Bronchial epithelial cell (primary cell): ENCODE data around the gene SLC35D1. TPM values are rescaled to one million over a fixed set of nuclear protein-coding genes. Genes with fewer than 3 reads are reported as not detected.

ENCODE experiments used
- DNase-seq: peaks from one replicate; pipeline ENCODE4 v3.0.0-alpha.2; 2010; ENCODE audit warnings: low read depth
- FAIRE-seq: peaks from 2 replicates; lab custom pipeline; 2011; peaks lifted over from hg19 to GRCh38; lab: Jason Lieb, UNC
- H3K27me3 ChIP-seq: 2 replicates; pipeline ENCODE4 v1.5.1; 2011; ENCODE audit warnings: low read length; ENCODE audit not compliant: control insufficient read depth, insufficient read depth
- H3K36me3 ChIP-seq: 2 replicates; pipeline ENCODE4 v1.5.1; 2011; ENCODE audit warnings: low read length; ENCODE audit not compliant: control insufficient read depth, insufficient read depth
- H3K4me3 ChIP-seq: 2 replicates; pipeline ENCODE4 v1.5.1; 2011; ENCODE audit warnings: mild to moderate bottlenecking, low read depth, low read length, control low read depth
- total RNA-seq: library from RNA; depleted of rRNA; stranded (reverse); fragments of >200 nt; gene quantifications from 2 replicates; pipeline ENCODE4 v1.2.1, GENCODE V29; 2014
- TF ChIP-seq, protein P1 (sequence below): IDR thresholded peaks from 2 replicates; pipeline ENCODE4 v1.5.1; 2011; ENCODE audit warnings: mild to moderate bottlenecking, moderate library complexity, low read length, control low read depth, inconsistent platforms; ENCODE audit not compliant: insufficient read depth, severe bottlenecking

Gene SLC35D1
- total RNA-seq, 1 donor from 2014 or later: 9.5 TPM

GRCh38 chr1:67058761-67059160 lies 4.8 kb upstream of the SLC35D1 start:
- Histone ChIP-seq H3K27me3 (no peaks in the 10 kb centered on the region), H3K36me3 (no peaks in the 10 kb centered on the region), H3K4me3 (no peak overlapping the region)
- no peak for FAIRE-seq
- peak; percentile 73 for DNase-seq
- TF ChIP-seq, protein P1, sequence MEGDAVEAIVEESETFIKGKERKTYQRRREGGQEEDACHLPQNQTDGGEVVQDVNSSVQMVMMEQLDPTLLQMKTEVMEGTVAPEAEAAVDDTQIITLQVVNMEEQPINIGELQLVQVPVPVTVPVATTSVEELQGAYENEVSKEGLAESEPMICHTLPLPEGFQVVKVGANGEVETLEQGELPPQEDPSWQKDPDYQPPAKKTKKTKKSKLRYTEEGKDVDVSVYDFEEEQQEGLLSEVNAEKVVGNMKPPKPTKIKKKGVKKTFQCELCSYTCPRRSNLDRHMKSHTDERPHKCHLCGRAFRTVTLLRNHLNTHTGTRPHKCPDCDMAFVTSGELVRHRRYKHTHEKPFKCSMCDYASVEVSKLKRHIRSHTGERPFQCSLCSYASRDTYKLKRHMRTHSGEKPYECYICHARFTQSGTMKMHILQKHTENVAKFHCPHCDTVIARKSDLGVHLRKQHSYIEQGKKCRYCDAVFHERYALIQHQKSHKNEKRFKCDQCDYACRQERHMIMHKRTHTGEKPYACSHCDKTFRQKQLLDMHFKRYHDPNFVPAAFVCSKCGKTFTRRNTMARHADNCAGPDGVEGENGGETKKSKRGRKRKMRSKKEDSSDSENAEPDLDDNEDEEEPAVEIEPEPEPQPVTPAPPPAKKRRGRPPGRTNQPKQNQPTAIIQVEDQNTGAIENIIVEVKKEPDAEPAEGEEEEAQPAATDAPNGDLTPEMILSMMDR: no peak

GRCh38 chr1:67058242-67058641 lies 4.3 kb upstream of the SLC35D1 start:
- TF ChIP-seq, protein P1: no peak
- FAIRE-seq (no peak), DNase-seq (no peak)
- Histone ChIP-seq H3K4me3 (no peak overlapping the region), H3K36me3 (no peaks in the 10 kb centered on the region), H3K27me3 (no peaks in the 10 kb centered on the region)

GRCh38 chr1:67053535-67053784 lies 488 bp downstream of the SLC35D1 start:
- no peak for DNase-seq
- TF ChIP-seq, protein P1: no peak

DNA sequence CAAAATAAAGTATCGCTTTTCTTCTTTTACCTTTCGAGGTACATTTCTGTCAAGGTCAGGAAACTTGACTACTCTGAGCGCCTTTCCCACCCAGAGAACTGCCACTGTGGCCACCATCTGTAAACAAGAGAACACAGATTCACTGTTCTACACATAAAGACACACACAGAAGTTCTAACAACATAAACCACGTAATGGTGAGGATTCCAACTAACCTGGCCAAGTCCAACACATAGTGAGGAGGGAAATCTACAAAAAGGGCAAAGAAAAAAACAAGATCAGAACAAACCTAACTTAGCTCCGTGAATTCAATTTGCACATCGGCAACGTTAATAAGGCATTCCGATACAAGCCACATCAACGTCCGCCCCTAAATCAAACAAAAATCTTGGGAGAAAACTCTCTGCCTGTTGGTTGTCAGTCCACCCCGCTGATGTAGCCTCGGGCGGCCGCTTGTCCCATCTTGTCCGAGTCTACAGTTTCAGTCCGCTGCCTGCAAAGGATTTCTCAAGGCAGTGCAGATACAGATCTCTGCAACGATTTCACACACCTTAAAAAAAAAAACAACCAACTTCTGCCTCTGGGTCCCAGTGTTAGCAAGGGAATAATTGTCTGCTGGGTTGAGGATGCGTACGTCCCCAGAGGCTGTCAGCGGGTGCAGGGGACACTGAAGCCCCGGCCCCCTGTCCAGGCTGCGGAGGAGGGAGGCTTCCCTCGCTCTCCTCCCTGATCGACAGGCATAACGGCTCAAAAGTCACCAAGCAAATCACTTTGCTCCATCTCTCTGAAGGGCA lies 1.0 kb downstream of the SLC35D1 start:
- peak; percentile 85 for DNase-seq
- no peak for FAIRE-seq
- TF ChIP-seq, protein P1: no peak
- Histone ChIP-seq H3K36me3 (no peaks in the 10 kb centered on the region), H3K4me3 (peak overlapping the region; percentile 70), H3K27me3 (no peaks in the 10 kb centered on the region)

More at GRCh38 chr1:67053535-67053784, 488 bp downstream of the SLC35D1 start:
- Histone ChIP-seq H3K27me3 (no peaks in the 10 kb centered on the region), H3K4me3 (peak overlapping the region; percentile 70), H3K36me3 (no peaks in the 10 kb centered on the region)
- FAIRE-seq: no peak

DNA sequence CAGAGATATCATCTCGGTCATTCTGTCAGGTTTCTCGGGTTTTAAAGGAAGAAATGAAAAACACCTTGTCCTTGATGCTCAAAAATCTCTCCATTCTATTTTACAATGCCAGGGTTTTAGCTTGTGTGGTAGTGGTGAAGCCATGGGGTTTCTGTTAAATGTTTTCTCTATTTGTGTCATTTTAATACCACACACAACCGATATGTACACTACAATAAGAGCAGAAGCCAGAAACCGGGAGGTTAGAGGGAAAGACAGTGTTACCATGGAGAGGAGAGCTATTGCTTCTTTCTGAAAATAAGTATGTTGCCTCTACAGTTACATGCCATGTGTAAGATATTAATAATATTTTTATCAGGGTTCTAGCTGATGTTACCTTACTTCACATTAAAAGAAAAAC lies 2.8 kb downstream of the SLC35D1 start:
- FAIRE-seq: no peak
- DNase-seq: no peak
- TF ChIP-seq, protein P1: no peak
- Histone ChIP-seq H3K4me3 (no peak overlapping the region), H3K27me3 (no peaks in the 10 kb centered on the region), H3K36me3 (no peaks in the 10 kb centered on the region)
